ENCODE data around the gene DUS2. TPM values are rescaled to one million over a fixed set of nuclear protein-coding genes. Genes with fewer than 3 reads are reported as not detected.
A peak's percentile ranks its signal among the peaks of the same experiment; 100 is the strongest.

The DUS2 gene
- total RNA-seq, 2 experiments from 2014 or later, result 19.9 to 32.4 TPM

DNA sequence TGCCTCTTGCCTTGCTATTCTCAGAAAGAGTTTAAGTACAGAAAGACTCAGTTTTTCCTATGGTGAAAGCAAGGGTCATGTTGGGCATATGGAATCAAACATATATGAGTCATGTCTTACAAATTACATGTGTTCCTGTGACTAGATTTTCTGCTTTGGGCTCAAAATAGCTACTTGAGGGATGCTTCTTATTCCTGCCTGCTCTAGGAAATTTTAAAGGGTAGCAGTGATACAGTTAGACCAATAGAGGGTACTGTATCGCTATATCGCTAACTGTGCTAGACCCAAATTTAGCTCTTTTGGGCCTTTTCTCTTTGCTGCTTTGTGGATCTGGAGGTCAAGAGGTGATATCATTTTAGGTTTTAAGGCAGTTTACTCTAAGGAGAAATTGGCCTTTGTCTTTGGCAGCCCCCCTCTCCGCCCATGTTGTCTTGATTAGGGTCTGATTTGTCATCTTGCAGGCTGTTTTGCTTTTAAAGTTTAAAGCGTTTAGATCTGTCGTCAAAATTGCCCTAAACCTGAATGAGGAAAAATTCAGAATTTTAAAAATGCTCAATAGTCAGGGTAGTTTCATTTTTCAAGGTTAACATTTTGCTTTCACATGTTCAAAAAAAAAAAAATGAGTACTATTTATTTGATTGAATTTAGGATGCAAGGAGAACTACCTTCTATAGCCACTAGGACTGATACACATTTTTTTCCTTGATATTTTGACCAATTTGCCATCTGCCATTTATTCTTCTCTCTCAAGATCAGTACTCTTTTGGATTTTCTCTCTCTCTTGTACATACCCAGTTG, 70.9 kb downstream of the DUS2 start:
- Histone ChIP-seq H3K4me2 (ENCODE audit: low read length) (peak overlapping the region; percentile 53), H3K9me2 (ENCODE audit: insufficient read depth, low read length) (no peaks in the 10 kb centered on the region), H3K4me3 (ENCODE audit: low read depth, low read length, poor library complexity, severe bottlenecking) (no peak overlapping the region), H2AFZ (ENCODE audit: low read length) (no peak overlapping the region), H3K4me1 (ENCODE audit: insufficient read depth, low read length, poor library complexity, severe bottlenecking) (peaks cover 56% of the 10 kb centered on the region), H3K79me2 (ENCODE audit: insufficient read depth, low read depth, low read length) (peaks cover 100% of the 10 kb centered on the region), H3K9me3 (ENCODE audit: low read length) (0 out of 2 replicates have a peak, but pooled peaks cover 4% of the 10 kb centered on the region), H3K27ac (ENCODE audit: low read depth, low read length, poor library complexity, severe bottlenecking) (no peak overlapping the region), H3K36me3 (ENCODE audit: insufficient read depth, low read length) (peaks cover 13% of the 10 kb centered on the region), H4K20me1 (ENCODE audit: insufficient read depth, low read length) (peaks cover 51% of the 10 kb centered on the region)
- CTCF ChIA-PET (ENCODE audit: unreplicated experiment), result interaction anchor here (0.5 to 1.9 kb wide), 4 partner anchors 9 to 134 kb away, joined by 3 to 8 read pairs (median 4); partner anchors contain the start of gene NFATC3
- DNase-seq (ENCODE audit: low spot score), result peak; percentile 56
- POLR2A ChIA-PET, result interaction anchor here (0.6 to 1.2 kb wide), 5 partner anchors 10 to 130 kb away, joined by 3 to 6 read pairs (median 3); no protein-coding TSS in a partner anchor
- TF ChIP-seq, protein P1, sequence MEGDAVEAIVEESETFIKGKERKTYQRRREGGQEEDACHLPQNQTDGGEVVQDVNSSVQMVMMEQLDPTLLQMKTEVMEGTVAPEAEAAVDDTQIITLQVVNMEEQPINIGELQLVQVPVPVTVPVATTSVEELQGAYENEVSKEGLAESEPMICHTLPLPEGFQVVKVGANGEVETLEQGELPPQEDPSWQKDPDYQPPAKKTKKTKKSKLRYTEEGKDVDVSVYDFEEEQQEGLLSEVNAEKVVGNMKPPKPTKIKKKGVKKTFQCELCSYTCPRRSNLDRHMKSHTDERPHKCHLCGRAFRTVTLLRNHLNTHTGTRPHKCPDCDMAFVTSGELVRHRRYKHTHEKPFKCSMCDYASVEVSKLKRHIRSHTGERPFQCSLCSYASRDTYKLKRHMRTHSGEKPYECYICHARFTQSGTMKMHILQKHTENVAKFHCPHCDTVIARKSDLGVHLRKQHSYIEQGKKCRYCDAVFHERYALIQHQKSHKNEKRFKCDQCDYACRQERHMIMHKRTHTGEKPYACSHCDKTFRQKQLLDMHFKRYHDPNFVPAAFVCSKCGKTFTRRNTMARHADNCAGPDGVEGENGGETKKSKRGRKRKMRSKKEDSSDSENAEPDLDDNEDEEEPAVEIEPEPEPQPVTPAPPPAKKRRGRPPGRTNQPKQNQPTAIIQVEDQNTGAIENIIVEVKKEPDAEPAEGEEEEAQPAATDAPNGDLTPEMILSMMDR (conservative IDR thresholded peaks at IDR 0.05; ENCODE audit: low read length), result peak; percentile 87
- TF ChIP-seq EZH2phosphoT487 (IDR thresholded peaks at IDR 0.05; ENCODE audit: borderline replicate concordance, low read depth, low read length), result no peak
- no TSS peak for BruUV-seq (replicated peaks)
- intact Hi-C loops (cut with micrococcal nuclease; ENCODE audit: unreplicated experiment), result loop anchor here (1.0 kb wide), 1 partner anchor 135 kb away; no protein-coding TSS in a partner anchor

DNA sequence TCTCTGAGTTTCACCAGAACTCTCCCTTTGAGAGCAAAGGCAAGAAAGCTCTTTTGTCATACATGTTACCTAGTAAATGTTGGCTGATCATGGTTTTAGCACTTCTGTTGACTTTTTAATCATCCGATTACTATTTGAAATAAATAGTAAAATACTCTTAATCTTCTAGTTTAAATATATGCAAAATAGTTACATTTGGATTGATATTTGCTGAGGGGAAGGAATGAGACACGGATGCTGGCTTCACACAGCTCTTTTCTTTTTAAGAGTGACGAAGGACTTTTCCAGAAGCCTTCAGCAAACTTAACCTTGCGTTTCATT, 71.5 kb downstream of the DUS2 start:
- ChIA-PET POLR2A (interaction anchor here (0.6 to 1.2 kb wide), 2 partner anchors 20 to 130 kb away, joined by 3 to 6 read pairs; no protein-coding TSS in a partner anchor), CTCF (ENCODE audit: unreplicated experiment) (no interaction called here)
- Histone ChIP-seq H4K20me1 (ENCODE audit: insufficient read depth, low read length) (peaks cover 47% of the 10 kb centered on the region), H3K9me2 (ENCODE audit: insufficient read depth, low read length) (no peaks in the 10 kb centered on the region), H3K27ac (ENCODE audit: low read depth, low read length, poor library complexity, severe bottlenecking) (no peak overlapping the region), H3K79me2 (ENCODE audit: insufficient read depth, low read depth, low read length) (peaks cover 100% of the 10 kb centered on the region), H3K4me1 (ENCODE audit: insufficient read depth, low read length, poor library complexity, severe bottlenecking) (peaks cover 50% of the 10 kb centered on the region), H3K4me3 (ENCODE audit: low read depth, low read length, poor library complexity, severe bottlenecking) (no peak overlapping the region), H3K4me2 (ENCODE audit: low read length) (peak overlapping the region; percentile 53; the same call in 1 of the 2 replicates), H3K36me3 (ENCODE audit: insufficient read depth, low read length) (peaks cover 15% of the 10 kb centered on the region), H3K9me3 (ENCODE audit: low read length) (0 out of 2 replicates have a peak, but pooled peaks cover 4% of the 10 kb centered on the region), H2AFZ (ENCODE audit: low read length) (no peak overlapping the region)
- no peak for DNase-seq (ENCODE audit: low spot score)
- BruUV-seq (replicated peaks), result no TSS peak
- intact Hi-C loops (cut with micrococcal nuclease; ENCODE audit: unreplicated experiment), result loop anchor here (1.0 kb wide), 1 partner anchor 135 kb away; no protein-coding TSS in a partner anchor
- TF ChIP-seq, protein P1 (conservative IDR thresholded peaks at IDR 0.05; ENCODE audit: low read length), result no peak
- TF ChIP-seq EZH2phosphoT487 (IDR thresholded peaks at IDR 0.05; ENCODE audit: borderline replicate concordance, low read depth, low read length), result no peak

DNA sequence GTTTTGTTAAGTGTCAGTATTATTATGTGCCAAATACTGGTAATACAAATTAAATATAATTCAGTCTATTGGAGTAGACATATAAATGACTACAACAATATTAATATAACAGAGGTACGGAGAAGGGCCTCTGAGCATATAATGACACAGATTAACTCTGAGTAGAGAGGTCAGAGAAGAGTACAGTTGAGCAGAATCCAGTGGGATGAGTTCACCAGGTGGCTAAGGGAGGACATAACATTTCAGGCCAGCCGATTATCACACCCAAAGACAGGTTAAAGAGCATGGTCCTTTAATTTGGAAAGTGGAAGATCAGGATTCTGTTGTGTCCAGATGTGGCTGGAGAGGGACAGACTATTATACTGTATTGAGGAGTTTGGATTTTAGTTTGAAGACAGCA, 73.4 kb downstream of the DUS2 start:
- intact Hi-C loops (cut with micrococcal nuclease; ENCODE audit: unreplicated experiment), result no loop called here
- ChIA-PET POLR2A (interaction anchor here (2.2 kb wide), 1 partner anchor 12 kb away, joined by 11 read pairs; the partner anchor contains the start of gene NFATC3), CTCF (ENCODE audit: unreplicated experiment) (no interaction called here)
- BruUV-seq (replicated peaks), result no TSS peak
- Histone ChIP-seq H3K4me3 (ENCODE audit: low read depth, low read length, poor library complexity, severe bottlenecking) (no peak overlapping the region), H3K4me1 (ENCODE audit: insufficient read depth, low read length, poor library complexity, severe bottlenecking) (peaks cover 31% of the 10 kb centered on the region), H3K9me2 (ENCODE audit: insufficient read depth, low read length) (no peaks in the 10 kb centered on the region), H3K9me3 (ENCODE audit: low read length) (0 out of 2 replicates have a peak, but pooled peaks cover 4% of the 10 kb centered on the region), H2AFZ (ENCODE audit: low read length) (no peak overlapping the region), H3K79me2 (ENCODE audit: insufficient read depth, low read depth, low read length) (peaks cover 100% of the 10 kb centered on the region), H3K4me2 (ENCODE audit: low read length) (no peak overlapping the region), H3K36me3 (ENCODE audit: insufficient read depth, low read length) (peaks cover 22% of the 10 kb centered on the region), H4K20me1 (ENCODE audit: insufficient read depth, low read length) (peaks cover 33% of the 10 kb centered on the region), H3K27ac (ENCODE audit: low read depth, low read length, poor library complexity, severe bottlenecking) (no peak overlapping the region)
- TF ChIP-seq, protein P1 (conservative IDR thresholded peaks at IDR 0.05; ENCODE audit: low read length), result no peak
- TF ChIP-seq EZH2phosphoT487 (IDR thresholded peaks at IDR 0.05; ENCODE audit: borderline replicate concordance, low read depth, low read length), result no peak
- no peak for DNase-seq (ENCODE audit: low spot score)

Data from OCI-LY7 (cell line).